GM12865 (cell line): ENCODE results near the gene GLT6D1.

Experiments used
- DNase-seq: peaks from one replicate; pipeline ENCODE4 v3.0.0; 2010; ENCODE audit warnings: low read depth
- H3K4me3 ChIP-seq: 2 replicates; pipeline ENCODE4 v1.5.1; 2011; ENCODE audit warnings: mild to moderate bottlenecking, low read depth, low read length, control low read depth
- CTCF ChIP-seq: IDR thresholded peaks from 2 replicates; pipeline ENCODE4 v1.5.1; 2011; ENCODE audit warnings: low read length, control low read depth, low read depth, inconsistent platforms; ENCODE audit not compliant: insufficient read depth; ENCODE audit errors: missing control alignments

Gene GLT6D1

DNA sequence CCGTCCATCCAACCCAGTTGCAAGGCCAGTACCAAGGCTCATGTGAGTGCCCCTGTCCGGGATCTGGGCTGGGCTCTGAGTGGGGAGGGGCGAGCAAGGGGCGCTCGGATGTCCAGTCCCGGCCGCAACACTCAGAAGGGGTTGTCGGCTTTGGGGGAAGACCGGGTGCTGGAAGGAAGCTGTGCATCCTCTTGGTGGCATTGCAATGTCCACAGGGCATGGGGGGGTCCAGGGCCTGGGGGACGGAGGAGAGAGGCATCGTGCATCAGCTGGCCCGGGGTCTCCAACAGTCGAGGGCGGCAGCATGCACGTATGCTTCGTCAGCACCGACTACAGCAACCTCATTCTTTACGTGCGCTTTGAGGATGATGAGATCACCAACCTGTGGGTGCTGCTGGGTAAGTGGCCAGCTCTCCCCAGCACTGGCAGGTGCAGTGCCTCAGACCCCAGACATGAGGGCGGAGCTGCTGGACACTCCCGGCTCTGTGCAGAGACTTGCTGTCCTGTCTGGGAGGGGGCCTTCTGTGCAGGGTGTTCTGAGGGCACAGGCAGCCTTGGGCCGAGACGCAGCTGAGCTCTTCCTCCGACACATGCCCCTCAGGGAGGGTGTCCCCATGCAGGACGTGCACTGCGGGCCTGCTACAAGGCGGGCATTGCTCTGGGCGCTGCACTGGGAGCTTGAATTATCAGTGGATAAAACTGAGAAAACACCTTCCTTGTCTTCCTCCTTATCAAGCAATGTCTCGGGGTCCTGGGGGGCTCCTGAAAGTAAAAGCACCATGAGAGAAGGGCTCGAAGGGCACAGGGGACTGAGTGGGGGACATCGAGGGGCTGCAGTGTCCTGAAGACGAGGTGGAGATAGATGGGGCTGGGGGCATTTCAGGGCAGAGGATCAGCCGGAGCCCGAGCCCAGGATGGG, 22.5 kb downstream of the GLT6D1 start:
- TF ChIP-seq CTCF = no peak
- DNase-seq = no peak
- no peak overlapping the region for H3K4me3 ChIP-seq

GRCh38 chr9:135615666-135616618, 23.4 kb downstream of the GLT6D1 start:
- DNase-seq = no peak
- no peak for TF ChIP-seq CTCF
- no peak overlapping the region for H3K4me3 ChIP-seq

DNA sequence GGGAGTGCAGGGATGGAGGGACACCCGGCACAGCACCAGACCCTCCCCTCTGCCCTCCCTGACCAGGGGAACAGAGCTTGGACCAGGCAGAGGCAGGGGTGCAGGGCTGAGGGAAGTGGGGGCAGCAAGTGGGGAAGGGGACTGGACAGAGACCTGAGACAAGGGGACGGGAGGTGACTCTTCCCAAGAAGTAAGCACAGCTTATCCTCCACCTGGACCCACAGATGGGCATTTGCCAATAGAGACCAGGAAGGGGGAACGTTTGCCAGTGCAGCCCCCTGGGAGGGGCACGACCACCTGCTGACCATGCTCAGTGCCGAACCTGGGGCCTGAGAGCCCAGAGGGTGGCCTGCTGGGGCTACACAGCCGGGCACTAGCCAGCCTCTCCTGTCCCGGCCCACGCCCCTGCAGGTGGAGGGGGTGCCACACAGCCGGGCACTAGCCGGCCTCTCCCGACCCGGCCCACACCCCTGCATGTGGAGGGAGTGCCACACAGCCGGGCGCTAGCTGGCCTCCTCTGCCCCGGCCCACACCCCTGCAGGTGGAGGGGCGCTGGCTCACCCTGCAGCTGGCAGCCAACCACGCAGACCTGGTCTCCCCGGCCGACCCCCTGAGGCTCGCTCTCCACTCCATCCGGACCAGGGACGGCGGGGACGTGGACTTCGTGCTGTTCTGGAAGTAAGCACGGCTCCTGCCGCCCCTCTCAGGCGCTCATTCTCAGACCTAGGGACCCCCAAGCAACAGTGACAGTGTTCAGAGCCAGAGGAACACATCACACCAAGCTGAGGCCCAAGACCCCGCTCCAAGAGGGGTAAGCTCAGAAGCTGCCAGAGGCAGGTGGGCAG, 24.3 kb downstream of the GLT6D1 start:
- no peak for TF ChIP-seq CTCF
- DNase-seq = no peak
- no peak overlapping the region for H3K4me3 ChIP-seq

- H3K4me3 ChIP-seq = no peak overlapping the region
- TF ChIP-seq CTCF = no peak
- DNase-seq = no peak
Observed at GRCh38 chr9:135613946-135614805, 25.2 kb downstream of the GLT6D1 start.

GRCh38 chr9:135612981-135613910, 26.1 kb downstream of the GLT6D1 start:
- TF ChIP-seq CTCF = no peak
- DNase-seq = no peak

More at GRCh38 chr9:135612981-135613910, 26.1 kb downstream of the GLT6D1 start:
- no peak overlapping the region for H3K4me3 ChIP-seq
